K562 (cell line): ENCODE results near the gene MTSS2. TPM values are rescaled to one million over a fixed set of nuclear protein-coding genes. Genes with fewer than 3 reads are reported as not detected.

Experiments
- ATAC-seq: fragments of 200-7000 bp; cut with Tn5 transposase; 3 replicates; pipeline ENCODE4 v1.9.1; 2020; ENCODE audit warnings: moderate library complexity
- BruUV-seq: library from RNA; stranded (reverse); fragments of 400-500 nt; replicated peaks from 2 replicates; lab custom pipeline; 2021; lab: Mats Ljungman, UMichigan
- CTCF ChIA-PET: fragments of 300-600 bp; formaldehyde crosslinking; extraction: SDS; loops from one replicate; lab custom pipeline; 2021; ENCODE audit warnings: low intra/inter-chr PET ratio; lab: Yijun Ruan, JAX
- POLR2A ChIA-PET: fragments of 300-600, 350-650 bp; sonication (Branson Sonifier 250); formaldehyde crosslinking; extraction: SDS; loops from one replicate; lab custom pipeline; 2021; ENCODE audit warnings: antibody characterized with exemption, inconsistent platforms; lab: Yijun Ruan, JAX
- DNase-seq, 4 experiments: peaks; one replicate each; pipeline versions ENCODE4 v3.0.0 to v3.0.0-alpha.2; 2011 to 2018; ENCODE audit warnings: low spot score in 3 of 4, mixed read lengths in 3 of 4; ENCODE audit errors: extremely low read depth in 1 of 4
- FAIRE-seq: peaks from 2 replicates; lab custom pipeline; 2011; peaks lifted over from hg19 to GRCh38; lab: Jason Lieb, UNC
- H2AFZ ChIP-seq: 2 replicates; pipeline ENCODE4 v1.6.0; 2011; ENCODE audit warnings: low read depth, low read length, control low read depth, inconsistent platforms
- H3K27ac ChIP-seq: fragments of 200-600 bp; 3 replicates; pipeline ENCODE4 v1.8.0; 2011; ENCODE audit warnings: low read depth, mild to moderate bottlenecking, control low read depth, inconsistent platforms, low read length, moderate library complexity, mixed read lengths; ENCODE audit errors: extremely low read depth
- H3K27me3 ChIP-seq, 2 experiments: fragments of 300-600 bp in 1 of 2; 2 replicates in 1 of 2; 3 replicates in 1 of 2; pipeline versions ENCODE4 v1.6.0 to v1.8.0; 2011; ENCODE audit warnings: inconsistent platforms in 2 of 2, low read length in 2 of 2, mild to moderate bottlenecking in 1 of 2, mixed read lengths in 1 of 2, moderate library complexity in 1 of 2; ENCODE audit not compliant: control insufficient read depth in 2 of 2, insufficient read depth in 2 of 2
- H3K36me3 ChIP-seq: fragments of 300-600 bp; 3 replicates; pipeline ENCODE4 v1.8.0; 2011; ENCODE audit warnings: mild to moderate bottlenecking, low read length, inconsistent platforms; ENCODE audit not compliant: control insufficient read depth, insufficient read depth
- H3K4me1 ChIP-seq, 2 experiments: fragments of 200-600 bp in 1 of 2; replicated peaks in 1 of 2; 2 replicates in 1 of 2; 3 replicates in 1 of 2; pipeline versions ENCODE4 v1.5.1 to v1.8.0; 2011; ENCODE audit warnings: inconsistent platforms in 2 of 2, low read length in 2 of 2, mild to moderate bottlenecking in 1 of 2, mixed read lengths in 1 of 2, moderate library complexity in 1 of 2; ENCODE audit not compliant: control insufficient read depth in 2 of 2, insufficient read depth in 2 of 2
- H3K4me2 ChIP-seq: 2 replicates; pipeline ENCODE4 v1.6.1; 2011; ENCODE audit warnings: low read length, control low read depth, inconsistent platforms, mixed read lengths; ENCODE audit not compliant: insufficient read depth
- H3K4me3 ChIP-seq: fragments of 200-600 bp; sonication (generic), shearing (Covaris generic); 2 replicates; pipeline ENCODE4 v1.5.1; 2016; ENCODE audit warnings: control low read depth, inconsistent platforms
- H3K79me2 ChIP-seq: fragments of 200-600 bp; 3 replicates; pipeline ENCODE4 v1.8.0; 2011; ENCODE audit warnings: low read length, inconsistent platforms; ENCODE audit not compliant: control insufficient read depth, insufficient read depth
- H3K9ac ChIP-seq, 2 experiments: 2 replicates each; pipeline versions ENCODE4 v1.6.0 to v1.6.1; 2011; ENCODE audit warnings: low read depth in 2 of 2, low read length in 2 of 2, control low read depth in 1 of 2, inconsistent platforms in 1 of 2, mild to moderate bottlenecking in 1 of 2, mixed read lengths in 1 of 2; ENCODE audit not compliant: insufficient read depth in 1 of 2
- H3K9me1 ChIP-seq: one replicate; pipeline ENCODE4 v1.6.0; 2011; ENCODE audit warnings: inconsistent platforms, mild to moderate bottlenecking, low read length, moderate library complexity; ENCODE audit not compliant: control insufficient read depth, insufficient read depth
- H3K9me3 ChIP-seq: replicated peaks from 2 replicates; pipeline ENCODE4 v1.5.1; 2011; ENCODE audit warnings: low read depth, low read length, inconsistent platforms; ENCODE audit not compliant: control insufficient read depth, insufficient read depth
- H4K20me1 ChIP-seq: replicated peaks from 2 replicates; pipeline ENCODE4 v1.6.1; 2011; ENCODE audit warnings: low read length, inconsistent platforms, mixed read lengths; ENCODE audit not compliant: control insufficient read depth, insufficient read depth
- PBX2 ChIP-seq, 2 experiments: IDR thresholded peaks in 1 of 2; conservative IDR thresholded peaks in 1 of 2; 2 replicates each; pipeline ENCODE4 v1.6.1; 2016; ENCODE audit warnings: low read depth in 2 of 2, mild to moderate bottlenecking in 1 of 2, missing compliant biosample characterization in 1 of 2, missing genetic modification characterization in 1 of 2, moderate library complexity in 1 of 2
- TSC22D4 ChIP-seq: fragments of 450-650 bp; IDR thresholded peaks from 2 replicates; pipeline ENCODE4 v1.6.1; 2016; ENCODE audit warnings: missing genetic modification characterization, missing biosample characterization, control low read depth
- WGBS: fragments of 100-300 bp; shearing (Covaris generic); methylation state at CpG from one replicate; pipeline ENCODE4 v1.1.6; 2016; ENCODE audit warnings: low coverage, mixed read lengths; ENCODE audit not compliant: insufficient coverage; ENCODE audit errors: missing lambda C conversion rate; 5-methylcytosine and 5-hydroxymethylcytosine counted together
- in situ Hi-C: fragments of 300-500 bp; cut with MboI; formaldehyde crosslinking; loops from 4 replicates; pipeline ENCODE4 v1.15.0; 2018; ENCODE audit warnings: inconsistent platforms, mixed read lengths
- intact Hi-C: fragments of 100-400 bp; cut with micrococcal nuclease; formaldehyde crosslinking; loops from 2 replicates; pipeline ENCODE4 v1.14.2; 2022
- polyA plus RNA-seq, 8 experiments: library from polyadenylated mRNA; depleted of rRNA in 4 of 8; stranded (reverse) in 5 of 8; unstranded in 3 of 8; fragments of >200 nt; fragmentation: Nextera tagmentation in 2 of 8; fragmentation: Illumina TruSeq in 1 of 8; extraction: Ambion mirVana in 2 of 8; extraction: Trizol in 1 of 8; gene quantifications; 2 replicates each; pipeline versions ENCODE4 v1.2.1 to v1.2.3, GENCODE V29; 2011 to 2014; ENCODE audit warnings: inconsistent platforms in 1 of 8, missing spikeins in 1 of 8
- total RNA-seq, 7 experiments: library from RNA; depleted of rRNA in 6 of 7; stranded (reverse); fragments of >200 nt in 6 of 7; fragmentation: Illumina TruSeq in 2 of 7; extraction: Trizol in 2 of 7; gene quantifications; 2 replicates each; pipeline versions ENCODE4 v1.2.1 to v1.2.3, GENCODE V29; 2011 to 2021; ENCODE audit warnings: low replicate concordance in 1 of 7

MTSS2 gene
- total and polyA plus RNA-seq, 9 of the 15 experiments (the other 6 are each of a cell fraction or from before 2014, with no cell fraction given) = 0.11 to 60.3 (median 16.9) TPM

GRCh38 chr16:70651524-70651923 lies 34.3 kb downstream of the MTSS2 start:
- POLR2A ChIA-PET = interaction anchor here (0.7 kb wide), 1 partner anchor 9 kb away, joined by 3 read pairs; no protein-coding TSS in a partner anchor
- intact Hi-C loops = loop anchor here (5.0 to 10.0 kb wide), 3 partner anchors 74 to 274 kb away; partner anchors contain the start of genes COG4 and SF3B3
- H4K20me1 ChIP-seq = no peaks in the 10 kb centered on the region; the same call in 1 of the 2 replicates
- H3K27ac ChIP-seq = no peak overlapping the region
- no peaks in the 10 kb centered on the region for H3K9me3 ChIP-seq
- in situ Hi-C loops = no loop called here
- FAIRE-seq (no peak), DNase-seq (no peak), ATAC-seq (no peak)
- peaks cover 7 to 18% of the 10 kb centered on the region in 2 experiments; a peak in 3 of 5 replicates for H3K27me3 ChIP-seq
- H3K4me2 ChIP-seq = no peak overlapping the region
- H2AFZ ChIP-seq = no peak overlapping the region
- no peaks in the 10 kb centered on the region for H3K9me1 ChIP-seq
- peaks cover 6 to 24% of the 10 kb centered on the region in 2 experiments for H3K4me1 ChIP-seq
- TF ChIP-seq PBX2 (CRISPR knock-in tag; IDR thresholded peaks at IDR 0.05; ENCODE audit: low read depth) (no peak), PBX2 (tag; conservative IDR thresholded peaks at IDR 0.05; ENCODE audit: low read depth) (no peak), TSC22D4 (no peak)
- BruUV-seq = no TSS peak
- no peaks in the 10 kb centered on the region for H3K36me3 ChIP-seq
- H3K79me2 ChIP-seq = no peaks in the 10 kb centered on the region
- 0 out of 4 replicates have a peak overlapping the region, but pooled peaks of 1 of the 2 experiments have one; percentile 4 for H3K9ac ChIP-seq
- no peak overlapping the region for H3K4me3 ChIP-seq
- 37% methylated on average over 3 of the region's 3 CpGs for WGBS
- CTCF ChIA-PET = no interaction called here
